Tibial artery (tissue), 4 donors: Measurements from ENCODE around the gene TNFRSF19.

Source experiments
- DNase-seq, 2 donors: peaks; one replicate each; pipeline ENCODE4 v3.0.0-alpha.2; 2019
- H3K27ac ChIP-seq, 2 donors: fragments of 200-600 bp; sonication (generic) in 1 of 2; 1 replicate in 1 of 2; 2 replicates in 1 of 2; pipeline ENCODE4 v1.5.1; 2018 to 2019; ENCODE audit warnings: mild to moderate bottlenecking in 1 of 2
- H3K27me3 ChIP-seq, 2 donors: fragments of 200-600 bp; sonication (generic) in 1 of 2; one replicate each; pipeline versions ENCODE4 v1.5.1 to v1.6.0; 2016 to 2019
- H3K36me3 ChIP-seq, 3 donors: fragments of 200-600 bp; sonication (generic) in 2 of 3; one replicate each; pipeline ENCODE4 v1.5.1; 2016 to 2019; ENCODE audit warnings: mild to moderate bottlenecking in 2 of 3
- H3K4me1 ChIP-seq, 4 donors: fragments of 200-600 bp; sonication (generic) in 2 of 4; 1 replicate in 3 of 4; 2 replicates in 1 of 4; pipeline ENCODE4 v1.5.1; 2016 to 2019
- H3K4me3 ChIP-seq, 2 donors: fragments of 200-600 bp; sonication (generic) in 1 of 2; 1 replicate in 1 of 2; 2 replicates in 1 of 2; pipeline ENCODE4 v1.5.1; 2018 to 2019; ENCODE audit warnings: mild to moderate bottlenecking in 2 of 2
- H3K9me3 ChIP-seq, 3 donors: fragments of 200-600 bp; sonication (generic) in 1 of 3; one replicate each; pipeline ENCODE4 v1.5.1; 2016 to 2019
- intact Hi-C: fragments of 100-400 bp; cut with DNase I; formaldehyde crosslinking; loops from one replicate; pipeline ENCODE4 v1.15.0; 2023; ENCODE audit warnings: low total_unique reads
- TF ChIP-seq, protein P1 (sequence below), 2 experiments: fragments of 200-600 bp in 1 of 2; fragments of 450-650 bp in 1 of 2; IDR thresholded peaks; one replicate each; pipeline ENCODE4 v1.5.1; 2017 to 2019; ENCODE audit warnings: antibody characterized with exemption in 2 of 2, mild to moderate bottlenecking in 1 of 2, moderate library complexity in 1 of 2

Gene TNFRSF19

DNA sequence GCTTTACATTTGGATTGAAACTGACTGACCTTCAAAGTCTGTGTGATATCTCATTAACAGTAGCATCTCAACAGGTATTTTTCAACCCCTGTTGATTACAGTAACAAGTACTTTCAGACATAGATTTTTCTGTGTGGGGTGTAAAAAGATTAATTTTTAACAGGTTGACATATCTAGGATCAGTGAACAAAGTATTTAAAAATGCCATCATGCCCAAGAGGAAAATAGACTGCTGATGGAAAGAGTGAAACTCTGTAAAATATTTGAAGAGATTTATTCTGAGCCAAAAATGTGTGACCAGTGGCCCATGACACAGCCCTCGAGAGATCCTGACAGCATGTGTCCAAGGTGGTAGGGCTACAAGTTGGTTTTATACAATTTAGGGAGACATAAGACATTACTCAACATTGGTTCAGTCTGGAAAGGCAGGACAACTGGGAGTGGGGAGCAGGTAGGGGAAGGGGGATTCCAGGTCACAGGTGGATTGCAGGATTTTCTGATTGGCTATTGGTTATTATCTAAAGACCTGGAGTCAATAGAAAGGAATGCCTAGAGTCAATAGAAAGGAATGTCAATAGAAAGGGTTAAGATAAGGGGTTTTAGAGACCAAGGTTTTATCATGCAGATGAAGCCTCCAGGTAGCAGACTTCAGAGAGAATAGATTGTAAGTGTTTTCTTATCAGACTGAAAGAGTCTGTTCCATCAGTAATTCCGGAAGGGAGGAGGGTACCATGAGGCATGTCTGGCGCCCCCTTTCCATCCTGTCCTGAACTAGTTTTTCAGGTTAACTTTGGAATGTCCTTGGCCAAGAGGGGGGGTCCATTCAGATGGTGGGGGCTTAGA lies 29.1 kb downstream of the TNFRSF19 start:
- no peaks in the 10 kb centered on the region for H3K9me3 ChIP-seq
- no peak for DNase-seq
- no peaks in the 10 kb centered on the region for H3K36me3 ChIP-seq
- TF ChIP-seq, protein P1, sequence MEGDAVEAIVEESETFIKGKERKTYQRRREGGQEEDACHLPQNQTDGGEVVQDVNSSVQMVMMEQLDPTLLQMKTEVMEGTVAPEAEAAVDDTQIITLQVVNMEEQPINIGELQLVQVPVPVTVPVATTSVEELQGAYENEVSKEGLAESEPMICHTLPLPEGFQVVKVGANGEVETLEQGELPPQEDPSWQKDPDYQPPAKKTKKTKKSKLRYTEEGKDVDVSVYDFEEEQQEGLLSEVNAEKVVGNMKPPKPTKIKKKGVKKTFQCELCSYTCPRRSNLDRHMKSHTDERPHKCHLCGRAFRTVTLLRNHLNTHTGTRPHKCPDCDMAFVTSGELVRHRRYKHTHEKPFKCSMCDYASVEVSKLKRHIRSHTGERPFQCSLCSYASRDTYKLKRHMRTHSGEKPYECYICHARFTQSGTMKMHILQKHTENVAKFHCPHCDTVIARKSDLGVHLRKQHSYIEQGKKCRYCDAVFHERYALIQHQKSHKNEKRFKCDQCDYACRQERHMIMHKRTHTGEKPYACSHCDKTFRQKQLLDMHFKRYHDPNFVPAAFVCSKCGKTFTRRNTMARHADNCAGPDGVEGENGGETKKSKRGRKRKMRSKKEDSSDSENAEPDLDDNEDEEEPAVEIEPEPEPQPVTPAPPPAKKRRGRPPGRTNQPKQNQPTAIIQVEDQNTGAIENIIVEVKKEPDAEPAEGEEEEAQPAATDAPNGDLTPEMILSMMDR (IDR thresholded peaks at IDR 0.05): no peak
- H3K4me3 ChIP-seq: no peak overlapping the region
- no peaks in the 10 kb centered on the region for H3K4me1 ChIP-seq
- intact Hi-C loops: no loop called here
- H3K27ac ChIP-seq: no peak overlapping the region
- H3K27me3 ChIP-seq: no peaks in the 10 kb centered on the region

- Histone ChIP-seq H3K27ac (no peak overlapping the region), H3K4me1 (no peaks in the 10 kb centered on the region), H3K27me3 (no peaks in the 10 kb centered on the region), H3K9me3 (no peaks in the 10 kb centered on the region), H3K4me3 (no peak overlapping the region), H3K36me3 (no peaks in the 10 kb centered on the region)
- intact Hi-C loops: no loop called here
- TF ChIP-seq, protein P1 (IDR thresholded peaks at IDR 0.05): no peak
- DNase-seq: no peak
These were observed 29.9 kb downstream of the TNFRSF19 start for GRCh38 chr13:23600100-23600499.

DNA sequence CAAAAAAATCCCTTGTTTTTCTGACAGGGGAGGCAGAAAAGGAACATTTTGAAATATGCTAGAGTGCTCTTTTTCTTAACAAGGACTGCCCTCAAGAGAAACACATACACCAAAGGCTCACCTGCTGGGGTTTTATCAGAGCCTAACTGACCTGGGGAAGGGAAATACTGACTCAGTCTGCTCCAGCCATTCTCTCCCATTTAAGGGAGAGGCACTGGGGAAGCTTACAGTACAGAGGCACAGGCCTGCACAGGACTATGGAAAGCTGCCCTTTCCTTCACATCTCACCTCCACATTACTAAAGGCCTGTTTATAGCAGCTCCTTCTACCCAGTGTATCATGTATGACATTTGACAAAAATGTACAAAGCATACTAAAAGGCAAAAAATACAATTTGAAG lies 30.3 kb downstream of the TNFRSF19 start:
- Histone ChIP-seq H3K27ac (no peak overlapping the region), H3K9me3 (no peaks in the 10 kb centered on the region), H3K27me3 (no peaks in the 10 kb centered on the region), H3K4me3 (no peak overlapping the region), H3K4me1 (no peaks in the 10 kb centered on the region), H3K36me3 (no peaks in the 10 kb centered on the region)
- no peak for DNase-seq
- intact Hi-C loops: no loop called here
- TF ChIP-seq, protein P1 (IDR thresholded peaks at IDR 0.05): no peak

- intact Hi-C loops: no loop called here
- H3K27me3 ChIP-seq: no peaks in the 10 kb centered on the region
- peaks cover 0 to 21% (median 10%) of the 10 kb centered on the region in 4 donors for H3K4me1 ChIP-seq
- no peak overlapping the region for H3K27ac ChIP-seq
- no peak overlapping the region for H3K4me3 ChIP-seq
- H3K9me3 ChIP-seq: no peaks in the 10 kb centered on the region
- DNase-seq: no peak
- TF ChIP-seq, protein P1 (IDR thresholded peaks at IDR 0.05): no peak
- no peaks in the 10 kb centered on the region for H3K36me3 ChIP-seq
These were observed 35.6 kb downstream of the TNFRSF19 start for GRCh38 chr13:23605831-23606230.

DNA sequence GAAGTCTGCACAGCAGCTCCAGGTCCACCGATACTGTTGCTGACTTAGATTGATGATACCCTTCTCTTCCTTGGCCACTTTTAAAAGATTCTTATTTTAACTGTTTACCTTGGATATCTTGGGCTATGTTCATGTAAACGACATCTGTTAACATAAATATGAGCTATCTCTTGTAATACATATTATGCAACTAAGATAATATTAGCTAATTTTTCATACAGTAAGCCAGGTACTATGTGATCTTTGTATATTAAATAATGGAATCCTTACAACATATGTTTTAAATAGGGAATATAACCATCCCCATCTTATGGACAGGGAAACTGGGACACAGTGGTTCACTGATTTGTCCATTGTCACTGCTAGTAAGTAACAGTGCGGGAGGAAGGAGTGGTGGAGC lies 37.9 kb downstream of the TNFRSF19 start:
- DNase-seq: no peak
- H3K27me3 ChIP-seq: no peaks in the 10 kb centered on the region
- TF ChIP-seq, protein P1 (IDR thresholded peaks at IDR 0.05): no peak
- no peak overlapping the region for H3K27ac ChIP-seq
- intact Hi-C loops: no loop called here
- H3K4me1 ChIP-seq: peaks cover 0 to 28% (median 15%) of the 10 kb centered on the region in 4 donors
- no peak overlapping the region for H3K4me3 ChIP-seq
- H3K9me3 ChIP-seq: no peaks in the 10 kb centered on the region
- H3K36me3 ChIP-seq: no peaks in the 10 kb centered on the region
